HG03439 (cell line): ENCODE data around the gene SBDS.

ENCODE experiments used
- ATAC-seq: cut with Tn5 transposase; IDR thresholded peaks from one replicate; pipeline ENCODE4 v1.9.1; 2021; ENCODE audit warnings: mild to moderate bottlenecking, moderate library complexity; ENCODE audit not compliant: unreplicated experiment

The SBDS gene

DNA sequence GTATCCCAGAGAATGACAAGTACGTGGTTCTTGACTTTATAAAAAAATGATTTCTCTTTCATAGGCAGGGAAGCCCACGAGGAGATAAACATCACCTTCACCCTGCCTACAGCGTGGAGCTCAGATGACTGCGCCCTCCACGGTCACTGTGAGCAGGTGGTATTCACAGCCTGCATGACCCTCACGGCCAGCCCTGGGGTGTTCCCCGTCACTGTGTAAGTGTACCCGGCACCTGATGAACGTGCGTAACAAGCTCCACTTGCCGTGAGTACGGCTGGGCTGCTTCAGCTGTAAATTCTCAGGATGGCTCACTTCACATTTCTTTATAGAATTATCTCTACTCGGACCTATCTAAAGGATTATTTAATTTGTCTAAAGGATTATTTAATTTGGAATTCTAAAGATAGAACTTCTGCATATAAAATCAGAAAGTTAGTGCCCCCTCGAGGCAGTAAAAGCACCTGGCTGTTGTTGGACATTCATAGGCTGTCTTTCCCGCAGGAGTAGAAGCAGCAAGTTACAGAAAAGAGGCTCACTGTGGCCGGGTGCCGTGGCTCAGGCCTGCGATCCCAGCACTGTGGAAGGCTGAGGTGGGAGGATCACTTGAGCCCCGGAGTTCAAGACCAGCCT is 46.8 kb downstream of the SBDS start:
- ATAC-seq, result no peak

GRCh38 chr7:66946545-66946944 is 48.8 kb downstream of the SBDS start:
- no peak for ATAC-seq

- no peak for ATAC-seq
These were observed 56.1 kb downstream of the SBDS start for GRCh38 chr7:66939325-66939724.

DNA sequence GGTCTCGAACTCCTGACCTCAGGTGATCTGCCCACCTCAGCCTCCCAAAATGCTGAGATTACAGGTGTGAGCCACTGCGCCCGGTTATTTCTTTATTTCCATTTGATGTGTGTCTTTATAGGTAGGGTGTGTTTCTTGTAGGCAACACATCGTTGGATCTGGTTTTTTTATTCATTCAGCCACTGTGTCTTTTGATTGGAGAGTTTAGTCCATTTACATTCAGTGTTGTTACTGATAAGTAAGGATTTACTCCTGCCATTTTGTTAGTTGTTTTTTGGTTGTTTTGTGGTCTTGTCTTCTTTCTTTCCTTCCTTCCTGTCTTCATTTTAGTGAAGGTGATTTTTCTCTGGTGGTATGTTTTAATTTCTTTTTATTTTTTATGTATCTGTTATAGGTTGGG is 57.4 kb downstream of the SBDS start:
- ATAC-seq, result no peak
